ENCODE measurements around the gene ST6GALNAC6.

- TF ChIP-seq, protein P1, sequence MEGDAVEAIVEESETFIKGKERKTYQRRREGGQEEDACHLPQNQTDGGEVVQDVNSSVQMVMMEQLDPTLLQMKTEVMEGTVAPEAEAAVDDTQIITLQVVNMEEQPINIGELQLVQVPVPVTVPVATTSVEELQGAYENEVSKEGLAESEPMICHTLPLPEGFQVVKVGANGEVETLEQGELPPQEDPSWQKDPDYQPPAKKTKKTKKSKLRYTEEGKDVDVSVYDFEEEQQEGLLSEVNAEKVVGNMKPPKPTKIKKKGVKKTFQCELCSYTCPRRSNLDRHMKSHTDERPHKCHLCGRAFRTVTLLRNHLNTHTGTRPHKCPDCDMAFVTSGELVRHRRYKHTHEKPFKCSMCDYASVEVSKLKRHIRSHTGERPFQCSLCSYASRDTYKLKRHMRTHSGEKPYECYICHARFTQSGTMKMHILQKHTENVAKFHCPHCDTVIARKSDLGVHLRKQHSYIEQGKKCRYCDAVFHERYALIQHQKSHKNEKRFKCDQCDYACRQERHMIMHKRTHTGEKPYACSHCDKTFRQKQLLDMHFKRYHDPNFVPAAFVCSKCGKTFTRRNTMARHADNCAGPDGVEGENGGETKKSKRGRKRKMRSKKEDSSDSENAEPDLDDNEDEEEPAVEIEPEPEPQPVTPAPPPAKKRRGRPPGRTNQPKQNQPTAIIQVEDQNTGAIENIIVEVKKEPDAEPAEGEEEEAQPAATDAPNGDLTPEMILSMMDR (IDR thresholded peaks at IDR 0.05): no peak
- TF ChIP-seq POLR2A (IDR thresholded peaks at IDR 0.05): no peak
Observed at GRCh38 chr9:127945942-127946341, 46.5 kb upstream of the ST6GALNAC6 start.

All from heart left ventricle (tissue), 13 donors.